ENCODE data around the gene RIMS1. TPM values are rescaled to one million over a fixed set of nuclear protein-coding genes. Genes with fewer than 3 reads are reported as not detected.

The RIMS1 gene
- total and polyA plus RNA-seq, 2 experiments from 2014 or later: 0.29 to 0.92 TPM

DNA sequence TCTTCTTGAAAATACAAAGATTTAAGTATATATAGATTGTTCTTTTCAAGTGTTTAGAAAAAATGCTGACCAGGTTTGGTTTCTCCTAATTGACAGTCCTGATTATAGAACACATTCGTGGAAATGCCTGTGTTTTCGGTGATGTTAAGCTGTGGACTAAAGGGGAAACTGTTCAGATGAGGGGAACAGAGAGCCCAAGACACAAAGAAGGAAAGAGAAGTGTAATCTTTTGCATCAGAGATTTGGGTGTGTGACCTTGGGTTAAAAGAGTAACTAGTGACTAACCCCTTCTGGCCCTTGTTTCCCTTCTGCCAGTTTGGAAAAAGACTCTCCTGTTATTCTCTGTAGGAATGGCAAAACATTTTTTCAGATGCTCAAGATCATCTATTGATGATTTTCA, 331.3 kb downstream of the RIMS1 start:
- Histone ChIP-seq H3K27ac (no peak overlapping the region), H3K9me3 (ENCODE audit: low read depth) (no peaks in the 10 kb centered on the region), H3K4me3 (no peak overlapping the region)

DNA sequence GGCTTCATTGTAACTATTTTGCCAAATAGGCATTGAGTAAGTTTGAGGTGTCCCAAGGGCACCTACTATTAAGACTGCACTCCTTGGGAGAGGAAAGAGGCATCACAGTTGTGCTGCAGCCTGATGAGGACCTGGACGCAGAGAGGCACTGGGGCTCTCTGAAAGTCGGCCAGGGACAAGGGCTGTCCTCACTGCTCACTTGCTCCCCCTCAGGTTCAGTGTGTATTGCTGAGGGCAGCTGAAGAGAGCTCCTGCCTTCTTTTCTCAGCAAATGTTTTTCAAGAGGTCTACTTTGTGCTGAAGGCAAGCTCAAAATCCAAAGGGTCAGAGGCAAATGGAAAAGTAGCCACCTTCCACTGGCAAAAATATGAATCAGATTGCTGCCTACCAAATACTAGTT, 331.8 kb downstream of the RIMS1 start:
- Histone ChIP-seq H3K36me3 (no peaks in the 10 kb centered on the region), H3K9me3 (ENCODE audit: low read depth) (no peaks in the 10 kb centered on the region), H3K4me3 (no peak overlapping the region), H3K4me1 (ENCODE audit: low read depth) (no peaks in the 10 kb centered on the region), H3K27ac (no peak overlapping the region), H3K27me3 (no peaks in the 10 kb centered on the region)
- TF ChIP-seq, protein P1, sequence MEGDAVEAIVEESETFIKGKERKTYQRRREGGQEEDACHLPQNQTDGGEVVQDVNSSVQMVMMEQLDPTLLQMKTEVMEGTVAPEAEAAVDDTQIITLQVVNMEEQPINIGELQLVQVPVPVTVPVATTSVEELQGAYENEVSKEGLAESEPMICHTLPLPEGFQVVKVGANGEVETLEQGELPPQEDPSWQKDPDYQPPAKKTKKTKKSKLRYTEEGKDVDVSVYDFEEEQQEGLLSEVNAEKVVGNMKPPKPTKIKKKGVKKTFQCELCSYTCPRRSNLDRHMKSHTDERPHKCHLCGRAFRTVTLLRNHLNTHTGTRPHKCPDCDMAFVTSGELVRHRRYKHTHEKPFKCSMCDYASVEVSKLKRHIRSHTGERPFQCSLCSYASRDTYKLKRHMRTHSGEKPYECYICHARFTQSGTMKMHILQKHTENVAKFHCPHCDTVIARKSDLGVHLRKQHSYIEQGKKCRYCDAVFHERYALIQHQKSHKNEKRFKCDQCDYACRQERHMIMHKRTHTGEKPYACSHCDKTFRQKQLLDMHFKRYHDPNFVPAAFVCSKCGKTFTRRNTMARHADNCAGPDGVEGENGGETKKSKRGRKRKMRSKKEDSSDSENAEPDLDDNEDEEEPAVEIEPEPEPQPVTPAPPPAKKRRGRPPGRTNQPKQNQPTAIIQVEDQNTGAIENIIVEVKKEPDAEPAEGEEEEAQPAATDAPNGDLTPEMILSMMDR (IDR thresholded peaks at IDR 0.05; ENCODE audit: low read depth, low read length): peak; percentile 58
- DNase-seq (ENCODE audit: low read depth in 1 of 2, low spot score in 1 of 2): peak; percentile 43 to 76

More for the DNA sequence above, 331.3 kb downstream of the RIMS1 start:
- H3K4me1 ChIP-seq (ENCODE audit: low read depth): no peaks in the 10 kb centered on the region
- H3K27me3 ChIP-seq: no peaks in the 10 kb centered on the region
- TF ChIP-seq, protein P1 (IDR thresholded peaks at IDR 0.05; ENCODE audit: low read depth, low read length): no peak
- no peaks in the 10 kb centered on the region for H3K36me3 ChIP-seq
- DNase-seq (ENCODE audit: low read depth in 1 of 2, low spot score in 1 of 2): no peak

DNA sequence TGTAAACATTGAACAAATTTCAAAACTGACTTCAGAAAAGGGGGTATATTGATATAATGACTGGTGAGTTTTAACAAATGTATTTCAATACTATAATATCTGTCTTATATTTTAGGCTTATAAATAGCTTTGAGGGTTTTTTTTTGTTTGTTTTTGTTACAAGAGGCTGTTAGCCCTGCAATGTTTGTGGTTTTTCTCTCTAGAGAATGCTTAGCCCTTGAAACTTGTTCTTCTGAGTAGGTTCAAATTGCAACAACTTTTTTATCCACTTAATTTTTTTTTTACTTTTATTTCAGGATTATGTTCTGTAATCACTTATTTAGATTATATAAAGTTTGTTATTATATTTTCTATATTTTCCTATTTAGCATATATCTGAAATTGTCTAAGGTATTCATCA, 333.2 kb downstream of the RIMS1 start:
- no peak overlapping the region for H3K27ac ChIP-seq
- TF ChIP-seq, protein P1 (IDR thresholded peaks at IDR 0.05; ENCODE audit: low read depth, low read length): no peak
- no peak for DNase-seq (ENCODE audit: low read depth in 1 of 2, low spot score in 1 of 2)

DNA sequence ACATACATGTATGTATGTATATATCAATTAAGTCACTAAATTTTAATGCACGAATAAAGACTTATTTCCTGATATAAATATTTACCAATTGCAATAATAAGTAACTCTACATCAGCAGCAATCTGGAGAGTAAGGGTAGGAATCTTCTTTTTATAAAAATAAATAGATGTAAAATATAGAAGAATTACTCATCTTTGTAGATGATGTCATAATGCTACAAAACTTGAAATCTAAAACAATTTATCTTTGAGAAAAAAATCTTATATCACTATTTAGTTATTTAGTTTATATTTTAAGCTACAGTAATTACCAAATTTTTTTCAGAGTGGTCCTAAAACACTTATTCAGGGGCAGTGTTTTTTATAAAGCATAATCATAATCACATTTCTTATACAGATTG, 351.7 kb downstream of the RIMS1 start:
- Histone ChIP-seq H3K27me3 (no peaks in the 10 kb centered on the region), H3K9me3 (ENCODE audit: low read depth) (no peaks in the 10 kb centered on the region), H3K4me3 (no peak overlapping the region), H3K27ac (no peak overlapping the region), H3K36me3 (no peaks in the 10 kb centered on the region), H3K4me1 (ENCODE audit: low read depth) (no peaks in the 10 kb centered on the region)
- TF ChIP-seq, protein P1 (IDR thresholded peaks at IDR 0.05; ENCODE audit: low read depth, low read length): no peak
- no peak for DNase-seq (ENCODE audit: low read depth in 1 of 2, low spot score in 1 of 2)

More for the DNA sequence above, 333.2 kb downstream of the RIMS1 start:
- Histone ChIP-seq H3K4me1 (ENCODE audit: low read depth) (no peaks in the 10 kb centered on the region), H3K9me3 (ENCODE audit: low read depth) (no peaks in the 10 kb centered on the region), H3K27me3 (no peaks in the 10 kb centered on the region), H3K36me3 (no peaks in the 10 kb centered on the region), H3K4me3 (no peak overlapping the region)

DNA sequence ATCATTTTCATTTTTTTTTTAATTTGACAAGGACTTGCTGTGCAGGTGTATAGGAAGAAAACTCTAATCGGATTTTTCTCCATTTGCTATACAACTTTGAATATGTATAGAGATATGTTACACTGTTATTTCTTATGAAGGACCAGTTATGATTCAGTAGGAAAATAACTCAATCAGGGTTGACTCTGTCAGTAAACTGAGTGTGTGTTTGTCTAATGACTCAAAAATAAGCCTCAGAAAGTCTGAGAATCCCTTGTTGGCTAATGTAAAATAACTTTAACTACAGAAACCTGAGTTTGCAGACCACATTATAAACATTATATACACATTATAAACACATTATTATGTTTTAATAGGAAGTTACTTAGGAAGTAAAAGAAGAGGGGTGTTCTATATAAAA, 352.6 kb downstream of the RIMS1 start:
- H3K9me3 ChIP-seq (ENCODE audit: low read depth): no peaks in the 10 kb centered on the region

More for the DNA sequence above, 352.6 kb downstream of the RIMS1 start:
- TF ChIP-seq, protein P1 (IDR thresholded peaks at IDR 0.05; ENCODE audit: low read depth, low read length): no peak
- no peak for DNase-seq (ENCODE audit: low read depth in 1 of 2, low spot score in 1 of 2)
- H3K27ac ChIP-seq: no peak overlapping the region
- no peak overlapping the region for H3K4me3 ChIP-seq
- H3K4me1 ChIP-seq (ENCODE audit: low read depth): no peaks in the 10 kb centered on the region
- no peaks in the 10 kb centered on the region for H3K36me3 ChIP-seq
- H3K27me3 ChIP-seq: no peaks in the 10 kb centered on the region
